Testis (tissue), 3 donors: ENCODE measurements around the gene PARP2. TPM values are rescaled to one million over a fixed set of nuclear protein-coding genes. Genes with fewer than 3 reads are reported as not detected.

Experiments
- DNase-seq: peaks from one replicate; pipeline ENCODE4 v3.0.0-alpha.2; 2019
- H3K27ac ChIP-seq, 2 donors: fragments of 200-600 bp; sonication (generic); one replicate each; pipeline ENCODE4 v1.5.1; 2019
- H3K27me3 ChIP-seq: fragments of 200-600 bp; sonication (generic); one replicate; pipeline ENCODE4 v1.5.1; 2019
- H3K36me3 ChIP-seq: fragments of 200-600 bp; sonication (generic); one replicate; pipeline ENCODE4 v1.5.1; 2017; ENCODE audit warnings: low read depth; ENCODE audit errors: missing control alignments
- H3K4me1 ChIP-seq: fragments of 200-600 bp; sonication (generic); one replicate; pipeline ENCODE4 v1.5.1; 2019
- H3K4me3 ChIP-seq, 2 donors: fragments of 200-600 bp; sonication (generic); one replicate each; pipeline ENCODE4 v1.5.1; 2017 to 2019
- H3K9me3 ChIP-seq: fragments of 200-600 bp; sonication (generic); one replicate; pipeline ENCODE4 v1.5.1; 2017
- POLR2A ChIP-seq: fragments of 450-650 bp; IDR thresholded peaks from one replicate; pipeline ENCODE4 v1.6.1; 2017; ENCODE audit warnings: antibody characterized with exemption, mild to moderate bottlenecking, moderate library complexity
- WGBS, 2 donors: methylation state at CpG; one replicate each; pipeline ENCODE4 v1.1.5; 2018; 5-methylcytosine and 5-hydroxymethylcytosine counted together
- intact Hi-C: fragments of 100-400 bp; cut with DNase I; formaldehyde crosslinking; loops from one replicate; pipeline ENCODE4 v1.15.1; 2023; ENCODE audit warnings: low total_unique reads
- polyA plus RNA-seq: library from polyadenylated mRNA; stranded (reverse); fragments of 350-450 nt; fragmentation: Illumina TruSeq; extraction: RNeasy Lipid Tissue Mini Kit (QIAGEN cat#74804); gene quantifications from one replicate; pipeline ENCODE4 v1.2.3, GENCODE V29; 2014; ENCODE audit warnings: low read depth, low replicate concordance; ENCODE audit not compliant: insufficient read depth
- total RNA-seq, 2 donors: library from RNA; depleted of rRNA; stranded (reverse); fragments of >200 nt; gene quantifications; one replicate each; pipeline ENCODE4 v1.2.3, GENCODE V29; 2016
- TF ChIP-seq, protein P1 (sequence below), 3 experiments: fragments of 450-650 bp in 2 of 3; fragments of 200-600 bp in 1 of 3; sonication (generic) in 1 of 3; IDR thresholded peaks; one replicate each; pipeline ENCODE4 v1.5.1; 2016 to 2019; ENCODE audit warnings: antibody characterized with exemption in 3 of 3, mild to moderate bottlenecking in 2 of 3, moderate library complexity in 1 of 3

The PARP2 gene
- total and polyA plus RNA-seq, 3 donors from 2014 or later = 38.1 to 50.7 (median 40.0) TPM

DNA sequence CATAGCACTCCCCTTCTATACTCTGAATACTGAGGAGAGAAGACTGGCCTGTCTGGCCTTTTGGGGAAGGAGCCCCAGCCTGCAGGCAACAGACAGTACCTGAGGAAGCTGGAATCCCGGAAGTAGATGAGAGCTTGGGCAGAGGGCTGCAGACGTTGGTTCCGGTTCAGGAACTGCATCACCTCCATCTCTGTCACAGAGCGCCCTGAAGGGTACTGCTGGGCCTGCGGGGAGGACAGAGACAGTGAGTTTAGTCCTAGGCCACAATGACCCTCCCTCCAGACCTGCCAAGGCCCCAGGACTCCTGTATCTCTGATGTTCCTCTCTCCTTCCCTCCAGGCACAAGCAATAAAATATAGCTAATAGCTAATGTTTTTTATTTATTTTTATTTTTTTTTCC is 41.5 kb downstream of the PARP2 start:
- no peak overlapping the region for H3K4me3 ChIP-seq
- WGBS, 2 donors = 86 to 92% methylated on average over 5 of the region's 5 CpGs
- no peaks in the 10 kb centered on the region for H3K36me3 ChIP-seq
- H3K27ac ChIP-seq = no peak overlapping the region
- H3K9me3 ChIP-seq = no peaks in the 10 kb centered on the region
- intact Hi-C loops = no loop called here
- no peaks in the 10 kb centered on the region for H3K27me3 ChIP-seq
- DNase-seq = no peak
- TF ChIP-seq, protein P1, sequence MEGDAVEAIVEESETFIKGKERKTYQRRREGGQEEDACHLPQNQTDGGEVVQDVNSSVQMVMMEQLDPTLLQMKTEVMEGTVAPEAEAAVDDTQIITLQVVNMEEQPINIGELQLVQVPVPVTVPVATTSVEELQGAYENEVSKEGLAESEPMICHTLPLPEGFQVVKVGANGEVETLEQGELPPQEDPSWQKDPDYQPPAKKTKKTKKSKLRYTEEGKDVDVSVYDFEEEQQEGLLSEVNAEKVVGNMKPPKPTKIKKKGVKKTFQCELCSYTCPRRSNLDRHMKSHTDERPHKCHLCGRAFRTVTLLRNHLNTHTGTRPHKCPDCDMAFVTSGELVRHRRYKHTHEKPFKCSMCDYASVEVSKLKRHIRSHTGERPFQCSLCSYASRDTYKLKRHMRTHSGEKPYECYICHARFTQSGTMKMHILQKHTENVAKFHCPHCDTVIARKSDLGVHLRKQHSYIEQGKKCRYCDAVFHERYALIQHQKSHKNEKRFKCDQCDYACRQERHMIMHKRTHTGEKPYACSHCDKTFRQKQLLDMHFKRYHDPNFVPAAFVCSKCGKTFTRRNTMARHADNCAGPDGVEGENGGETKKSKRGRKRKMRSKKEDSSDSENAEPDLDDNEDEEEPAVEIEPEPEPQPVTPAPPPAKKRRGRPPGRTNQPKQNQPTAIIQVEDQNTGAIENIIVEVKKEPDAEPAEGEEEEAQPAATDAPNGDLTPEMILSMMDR (IDR thresholded peaks at IDR 0.05) = no peak
- no peak for TF ChIP-seq POLR2A
- H3K4me1 ChIP-seq = no peaks in the 10 kb centered on the region

DNA sequence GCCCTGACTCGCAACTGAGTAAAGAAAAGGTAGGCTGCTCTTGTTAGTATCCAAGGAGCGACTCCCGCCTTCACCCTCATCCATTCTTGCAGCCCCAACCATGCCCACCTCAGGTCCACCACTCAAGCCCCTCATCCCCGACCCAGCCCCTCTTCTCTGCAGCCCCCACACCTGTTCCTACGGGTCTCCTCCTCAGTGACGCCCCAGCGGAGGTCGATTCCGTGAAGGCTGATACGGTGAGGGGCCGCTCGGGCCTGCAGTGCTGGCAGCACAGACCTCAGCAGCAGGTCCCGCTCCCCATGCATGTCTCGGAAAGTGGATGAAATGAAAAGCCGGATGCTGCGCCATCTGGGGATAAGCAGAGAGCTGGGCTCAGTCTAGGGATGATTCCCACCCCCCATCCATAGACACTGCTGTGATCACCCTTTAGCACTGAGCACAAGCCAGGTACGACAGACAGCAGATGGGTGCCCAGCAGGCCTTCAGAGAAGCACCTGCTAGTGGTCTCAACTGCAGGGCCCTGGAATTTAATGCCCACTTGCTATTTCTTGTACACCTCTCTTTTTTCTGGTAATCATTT is 42.9 kb downstream of the PARP2 start:
- WGBS, 2 donors = 71 to 90% methylated on average over 13 to 17 of the region's 17 CpGs
- TF ChIP-seq POLR2A = no peak
- TF ChIP-seq, protein P1 (IDR thresholded peaks at IDR 0.05) = no peak
- Histone ChIP-seq H3K27ac (no peak overlapping the region), H3K4me1 (no peaks in the 10 kb centered on the region), H3K9me3 (no peaks in the 10 kb centered on the region), H3K36me3 (no peaks in the 10 kb centered on the region), H3K4me3 (no peak overlapping the region), H3K27me3 (no peaks in the 10 kb centered on the region)
- DNase-seq = no peak
- intact Hi-C loops = no loop called here

DNA sequence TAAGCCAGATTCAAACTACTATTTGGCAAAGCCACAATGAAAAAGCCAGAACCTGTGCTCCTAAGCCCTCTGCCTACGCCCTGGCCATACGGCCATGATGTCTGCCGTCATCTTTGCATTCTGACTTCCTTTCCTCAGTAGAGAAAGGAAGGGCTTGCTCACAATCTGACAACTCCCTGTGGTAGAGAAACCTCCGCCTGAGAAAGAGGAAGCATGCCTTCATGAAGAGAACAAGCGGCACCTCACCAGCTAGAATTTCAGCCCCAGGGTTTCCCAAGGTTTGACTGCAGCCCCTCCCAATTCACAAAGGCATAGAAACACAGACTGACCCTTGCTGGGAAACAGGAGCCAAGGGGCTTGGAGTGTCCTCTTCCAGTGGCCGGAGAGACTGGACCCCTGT is 44.1 kb downstream of the PARP2 start:
- intact Hi-C loops = no loop called here
- no peaks in the 10 kb centered on the region for H3K4me1 ChIP-seq
- no peaks in the 10 kb centered on the region for H3K36me3 ChIP-seq
- no peak for DNase-seq
- H3K4me3 ChIP-seq = no peak overlapping the region
- WGBS, 2 donors = 90 to 99% methylated on average over 6 of the region's 6 CpGs
- no peak for TF ChIP-seq POLR2A
- TF ChIP-seq, protein P1 (IDR thresholded peaks at IDR 0.05) = no peak
- no peaks in the 10 kb centered on the region for H3K27me3 ChIP-seq
- no peaks in the 10 kb centered on the region for H3K9me3 ChIP-seq
- no peak overlapping the region for H3K27ac ChIP-seq

DNA sequence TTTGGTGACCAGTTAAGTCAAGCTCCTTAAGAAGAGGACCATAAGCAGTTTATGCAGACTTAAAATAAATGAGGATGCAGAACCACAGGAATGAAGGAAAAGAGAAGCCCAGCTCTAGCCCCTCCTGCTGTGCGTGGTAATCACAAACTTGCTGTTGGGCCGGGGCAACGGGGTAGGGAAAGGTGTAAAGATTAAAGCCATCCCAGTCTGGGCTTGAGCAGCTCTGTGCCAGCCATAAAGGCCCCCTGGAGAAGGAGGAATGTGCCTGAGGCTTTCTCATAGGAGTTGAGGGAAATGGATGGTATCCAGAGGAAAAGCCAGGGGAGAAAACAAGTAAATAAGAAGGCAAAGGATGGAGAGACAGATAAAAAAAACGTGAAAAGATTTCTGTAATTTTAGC is 44.7 kb downstream of the PARP2 start:
- 63% methylated on average over 4 of the region's 4 CpGs for WGBS, 2 donors
- TF ChIP-seq, protein P1 (IDR thresholded peaks at IDR 0.05) = no peak
- no peak for TF ChIP-seq POLR2A
- Histone ChIP-seq H3K9me3 (no peaks in the 10 kb centered on the region), H3K27ac (no peak overlapping the region), H3K27me3 (no peaks in the 10 kb centered on the region), H3K4me3 (no peak overlapping the region), H3K4me1 (no peaks in the 10 kb centered on the region), H3K36me3 (no peaks in the 10 kb centered on the region)
- intact Hi-C loops = no loop called here
- no peak for DNase-seq

DNA sequence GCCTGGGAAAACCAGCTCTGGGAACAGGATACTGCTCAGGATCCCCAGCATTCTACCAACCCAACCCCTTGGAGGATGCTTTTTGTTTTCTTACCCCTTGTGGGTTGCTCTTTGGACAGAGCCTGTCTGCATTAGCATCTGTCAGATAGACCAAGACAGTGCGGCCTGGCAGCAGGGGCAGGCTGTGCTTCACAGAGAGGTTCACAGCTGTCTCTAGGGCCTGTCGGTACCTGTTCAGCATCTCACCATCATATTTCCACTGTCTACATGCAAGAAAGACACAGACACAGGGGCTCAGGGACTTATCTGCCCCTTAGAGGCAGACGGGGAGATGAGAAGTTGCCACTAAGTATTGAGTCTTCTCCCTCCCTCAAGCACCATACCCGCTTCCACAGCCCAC is 48.1 kb downstream of the PARP2 start:
- no peak overlapping the region for H3K27ac ChIP-seq
- 89 to 92% methylated on average over 4 of the region's 4 CpGs for WGBS, 2 donors
- H3K4me3 ChIP-seq = no peak overlapping the region
- no peaks in the 10 kb centered on the region for H3K27me3 ChIP-seq
- no peaks in the 10 kb centered on the region for H3K4me1 ChIP-seq
- TF ChIP-seq, protein P1 (IDR thresholded peaks at IDR 0.05) = no peak
- TF ChIP-seq POLR2A = no peak
- H3K9me3 ChIP-seq = no peaks in the 10 kb centered on the region
- H3K36me3 ChIP-seq = no peaks in the 10 kb centered on the region
- no peak for DNase-seq
- intact Hi-C loops = no loop called here
